ES-I3 (cell line): ENCODE measurements around the gene RAB41.

Source experiments
- H3K36me3 ChIP-seq: 2 replicates; pipeline ENCODE4 v1.6.1; 2013; ENCODE audit warnings: mild to moderate bottlenecking, low read length, control low read depth, moderate library complexity; ENCODE audit not compliant: insufficient read depth
- H3K4me1 ChIP-seq: 2 replicates; pipeline ENCODE4 v1.6.1; 2013; ENCODE audit warnings: mild to moderate bottlenecking, control low read depth, low read length; ENCODE audit not compliant: insufficient read depth
- H3K9ac ChIP-seq: 2 replicates; pipeline ENCODE4 v1.6.1; 2013; ENCODE audit warnings: low read depth, mild to moderate bottlenecking, low read length, moderate library complexity
- H3K9me3 ChIP-seq: 2 replicates; pipeline ENCODE4 v1.6.1; 2013; ENCODE audit warnings: mild to moderate bottlenecking, low read length, moderate library complexity; ENCODE audit not compliant: control insufficient read depth, insufficient read depth

The RAB41 gene

GRCh38 chrX:70324326-70324725 lies 42.4 kb downstream of the RAB41 start:
- Histone ChIP-seq H3K9ac (no peak overlapping the region), H3K4me1 (no peaks in the 10 kb centered on the region), H3K9me3 (no peaks in the 10 kb centered on the region)

DNA sequence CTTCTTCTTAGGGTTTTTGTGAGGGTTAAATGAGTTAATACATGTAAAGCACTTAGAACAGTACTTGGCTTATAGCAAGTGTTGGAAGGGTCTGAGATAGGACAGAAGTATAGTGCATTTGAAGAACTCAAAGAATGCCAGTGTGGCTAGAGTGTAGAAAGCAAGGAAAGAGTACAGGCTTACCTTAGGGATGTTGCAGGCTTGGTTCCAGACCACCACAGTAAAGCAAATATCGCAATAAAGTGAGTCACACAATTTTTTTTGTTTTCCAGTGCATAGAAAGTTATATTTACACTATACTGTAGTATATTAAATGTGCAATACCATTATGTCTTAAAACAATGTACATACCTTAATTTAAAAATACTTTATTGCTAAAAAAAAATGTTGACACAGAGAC lies 49.2 kb downstream of the RAB41 start:
- Histone ChIP-seq H3K9me3 (no peaks in the 10 kb centered on the region), H3K36me3 (no peaks in the 10 kb centered on the region), H3K9ac (no peak overlapping the region), H3K4me1 (no peaks in the 10 kb centered on the region)

More at GRCh38 chrX:70324326-70324725, 42.4 kb downstream of the RAB41 start:
- no peaks in the 10 kb centered on the region for H3K36me3 ChIP-seq

GRCh38 chrX:70332600-70332999 lies 50.6 kb downstream of the RAB41 start:
- no peaks in the 10 kb centered on the region for H3K9me3 ChIP-seq

More at GRCh38 chrX:70332600-70332999, 50.6 kb downstream of the RAB41 start:
- no peaks in the 10 kb centered on the region for H3K4me1 ChIP-seq
- H3K36me3 ChIP-seq, result no peaks in the 10 kb centered on the region
- no peak overlapping the region for H3K9ac ChIP-seq
